GM21723 (cell line): Measurements from ENCODE around the gene PFKM.
A peak's percentile ranks its signal among the peaks of the same experiment; 100 is the strongest.
"Not testable (repeated sequence)": the region's sequence is repeated elsewhere in the genome, so short reads cannot be mapped to it uniquely, and the experiment has no call there.

ENCODE experiments used
- ATAC-seq: cut with Tn5 transposase; IDR thresholded peaks from one replicate; pipeline ENCODE4 v1.9.1; 2021; ENCODE audit warnings: mild to moderate bottlenecking, moderate library complexity; ENCODE audit not compliant: unreplicated experiment

PFKM gene

GRCh38 chr12:48110691-48111311 is 8.4 kb upstream of the PFKM start:
- no peak for ATAC-seq

GRCh38 chr12:48111312-48111693 is 7.9 kb upstream of the PFKM start:
- not testable (repeated sequence) for ATAC-seq

DNA sequence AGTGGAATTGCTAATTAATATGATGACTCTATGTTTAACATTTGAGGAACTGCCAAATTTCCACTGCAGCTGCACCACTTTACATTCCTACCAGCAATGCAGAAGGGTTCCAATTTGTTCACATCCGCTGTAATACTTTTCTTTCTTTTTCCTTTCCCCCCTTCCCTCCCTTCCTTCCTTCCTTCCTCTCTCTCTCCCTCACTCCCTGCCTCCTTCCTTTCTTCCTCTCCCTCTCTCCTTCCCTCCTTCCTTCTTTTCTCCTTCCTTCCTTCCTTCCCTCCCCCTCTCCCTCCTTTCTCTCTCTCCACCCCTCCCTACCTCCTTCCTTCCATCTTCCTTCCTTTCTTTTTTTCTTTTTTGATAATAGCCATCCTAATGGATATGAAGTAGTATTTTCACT is 3.2 kb upstream of the PFKM start:
- ATAC-seq = no peak

DNA sequence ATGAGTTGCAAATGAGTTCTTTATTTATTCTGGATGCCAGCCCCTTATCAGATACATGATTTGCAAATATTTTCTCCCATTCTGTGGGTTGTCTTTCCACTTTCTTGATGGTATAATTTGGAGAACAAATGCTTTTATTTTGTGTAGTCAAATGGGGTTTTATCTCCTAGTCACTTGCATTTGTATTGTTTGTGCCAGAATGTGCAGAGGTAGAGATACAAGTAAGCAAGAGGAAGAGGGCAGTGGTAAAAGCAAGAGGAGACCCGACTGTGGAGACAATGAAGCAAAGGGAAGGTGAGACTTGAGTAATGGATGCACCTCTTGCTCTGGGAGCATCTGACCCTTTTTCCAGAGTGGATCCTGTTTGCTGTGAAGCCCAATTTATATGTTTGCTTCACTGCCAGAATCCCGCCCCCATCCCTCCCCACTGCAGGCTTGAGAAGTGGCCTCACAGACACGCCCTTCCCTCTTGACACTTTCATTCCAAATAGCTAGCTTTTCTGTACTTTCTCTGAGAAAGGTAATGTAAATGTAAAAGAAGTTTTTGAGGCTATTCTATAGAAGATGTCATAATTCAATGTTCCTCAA is 786 bp upstream of the PFKM start:
- no peak for ATAC-seq

- ATAC-seq = peak; percentile 11
Observed at GRCh38 chr12:48119834-48120195, 651 bp downstream of the PFKM start.

DNA sequence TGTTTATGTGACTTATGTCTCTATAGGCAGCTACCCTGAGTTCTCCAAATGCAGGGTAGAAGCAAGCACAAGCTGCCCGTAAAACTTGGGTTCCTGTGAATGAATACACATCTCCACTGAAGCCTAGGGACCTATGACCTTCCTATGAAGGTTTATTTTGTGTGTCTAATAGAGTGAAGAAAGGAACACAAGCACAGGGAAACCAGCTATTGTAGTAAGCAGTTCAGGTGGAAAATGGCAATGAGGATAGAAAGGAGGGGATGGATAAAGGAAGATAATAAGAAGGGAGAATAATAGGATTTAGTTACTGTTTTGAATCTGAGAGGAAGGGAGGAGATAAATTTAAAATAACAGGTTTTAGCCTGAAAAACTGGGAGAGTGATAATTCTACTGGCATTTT is 2.4 kb downstream of the PFKM start:
- ATAC-seq = no peak

DNA sequence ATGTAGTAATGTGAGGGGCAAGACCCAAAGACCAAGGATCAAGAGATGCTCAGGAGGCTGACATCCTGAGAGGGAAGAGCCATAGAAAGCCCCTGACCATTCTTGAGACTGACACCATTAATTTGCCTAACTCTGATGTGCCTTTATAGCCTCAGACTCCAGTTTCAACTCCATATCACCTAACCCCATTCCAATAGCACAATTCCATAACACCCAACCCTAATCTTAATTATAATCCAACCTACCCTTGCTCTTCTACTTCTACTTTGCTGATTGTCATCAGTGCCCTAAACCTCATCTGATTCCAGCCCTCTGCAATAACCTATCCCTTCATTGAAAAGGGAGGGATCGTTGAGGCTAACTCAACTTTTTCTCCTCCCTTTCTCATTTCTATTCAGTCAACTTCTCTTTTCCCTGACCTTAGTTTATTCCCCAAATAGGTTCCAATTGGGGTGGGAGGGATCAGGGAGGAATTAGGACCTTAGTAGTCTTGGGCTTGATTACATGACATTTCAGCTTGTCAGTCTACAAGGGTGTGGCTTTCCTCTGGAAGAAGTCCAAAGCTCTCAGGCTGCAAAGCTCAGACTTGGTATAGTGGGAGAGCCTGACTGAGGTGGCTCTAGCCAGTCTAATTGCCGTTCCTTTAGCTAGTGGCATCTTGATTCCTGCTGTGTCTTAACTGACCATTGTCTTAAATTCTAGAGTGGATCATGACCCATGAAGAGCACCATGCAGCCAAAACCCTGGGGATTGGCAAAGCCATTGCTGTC is 3.1 kb downstream of the PFKM start:
- no peak for ATAC-seq

GRCh38 chr12:48123169-48123568 is 4.0 kb downstream of the PFKM start:
- no peak for ATAC-seq

GRCh38 chr12:48125542-48125941 is 6.4 kb downstream of the PFKM start:
- not testable (repeated sequence) for ATAC-seq

GRCh38 chr12:48125985-48126384 is 6.8 kb downstream of the PFKM start:
- ATAC-seq = no peak

- no peak for ATAC-seq
Observed at GRCh38 chr12:48126953-48127630, 7.9 kb downstream of the PFKM start.

GRCh38 chr12:48128800-48129199 is 9.6 kb downstream of the PFKM start:
- ATAC-seq = no peak

- ATAC-seq = no peak
Observed at GRCh38 chr12:48129376-48129775, 10.2 kb downstream of the PFKM start.

GRCh38 chr12:48131517-48131916 is 12.4 kb downstream of the PFKM start:
- ATAC-seq = no peak

GRCh38 chr12:48132826-48133225 is 13.7 kb downstream of the PFKM start:
- no peak for ATAC-seq

GRCh38 chr12:48135027-48135426 is 15.9 kb downstream of the PFKM start:
- no peak for ATAC-seq

DNA sequence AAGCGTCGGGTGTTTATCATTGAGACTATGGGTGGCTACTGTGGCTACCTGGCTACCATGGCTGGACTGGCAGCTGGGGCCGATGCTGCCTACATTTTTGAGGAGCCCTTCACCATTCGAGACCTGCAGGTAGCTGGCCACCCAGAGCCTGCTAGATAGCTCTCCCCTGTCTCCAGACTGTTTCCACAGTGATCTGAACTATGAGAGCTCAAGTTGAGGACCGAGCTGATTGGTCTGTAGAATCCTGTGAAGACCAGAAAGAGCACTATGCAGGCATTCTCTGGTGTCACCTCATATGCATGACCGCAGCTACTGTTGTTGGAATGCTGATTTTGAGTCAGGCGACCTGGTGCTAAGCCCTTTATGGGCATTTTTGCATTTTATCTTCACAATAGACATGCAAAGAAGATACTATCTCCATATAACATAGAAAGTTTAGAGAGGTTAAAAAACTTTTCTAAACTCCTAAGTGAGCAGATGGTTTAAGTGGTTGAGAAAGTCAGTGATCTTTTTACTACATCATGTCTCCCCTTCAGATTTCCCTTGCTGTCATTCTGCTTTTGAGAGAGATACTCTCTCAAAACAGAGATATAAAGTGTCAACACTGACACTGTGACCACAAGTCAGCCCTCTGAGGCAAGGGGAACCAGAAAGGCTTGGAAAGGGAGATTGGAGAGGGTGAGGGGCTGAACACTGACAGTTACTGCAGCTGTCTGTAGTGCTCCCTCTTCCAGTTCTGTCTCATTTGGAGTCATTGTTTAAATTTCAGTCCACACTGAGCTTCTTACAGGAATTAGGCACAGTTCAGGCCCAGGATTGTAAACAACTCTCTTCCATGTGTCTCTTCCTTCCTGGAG is 23.9 kb downstream of the PFKM start:
- no peak for ATAC-seq

DNA sequence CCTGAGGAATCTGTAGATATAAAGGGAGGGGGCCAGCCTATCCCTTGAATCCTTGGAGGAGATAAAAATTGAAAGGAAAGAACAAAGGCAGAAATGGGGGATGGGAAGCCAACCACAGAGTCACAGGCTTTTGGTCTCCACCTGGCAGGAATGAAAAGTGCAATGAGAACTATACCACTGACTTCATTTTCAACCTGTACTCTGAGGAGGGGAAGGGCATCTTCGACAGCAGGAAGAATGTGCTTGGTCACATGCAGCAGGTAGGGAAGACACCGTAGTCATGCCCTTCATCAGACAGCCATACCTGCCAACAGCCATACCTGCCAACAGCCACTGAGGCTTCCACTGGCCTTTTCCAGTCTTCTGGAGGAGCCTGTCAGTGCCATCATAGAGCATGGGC is 24.7 kb downstream of the PFKM start:
- ATAC-seq = no peak

- no peak for ATAC-seq
Observed at GRCh38 chr12:48145981-48146380, 26.8 kb downstream of the PFKM start.

- no peak for ATAC-seq
Observed at GRCh38 chr12:48151103-48151771, 32.1 kb downstream of the PFKM start.
